ENCODE results near the gene ZNF646. TPM values are rescaled to one million over a fixed set of nuclear protein-coding genes. Genes with fewer than 3 reads are reported as not detected.

Gene ZNF646
- total and polyA plus RNA-seq, 4 donors: 8.4 to 20.5 (median 12.5) TPM

- no peak overlapping the region for H3K9ac ChIP-seq (ENCODE audit: insufficient read depth in 1 of 2, low read length in 2 of 2)
- no peak for DNase-seq
- H3K27ac ChIP-seq (ENCODE audit: low read depth in 1 of 2, low read length in 1 of 2): no peak overlapping the region
- no peaks in the 10 kb centered on the region for H3K27me3 ChIP-seq (ENCODE audit: control insufficient read depth in 3 of 3, insufficient read depth in 3 of 3, low read length in 2 of 3)
- no peak overlapping the region for H3K4me3 ChIP-seq
- no peaks in the 10 kb centered on the region for H3K9me3 ChIP-seq (ENCODE audit: control insufficient read depth in 4 of 4, insufficient read depth in 3 of 4, low read length in 3 of 4)
- peaks cover 0 to 3% (median 0%) of the 10 kb centered on the region in 5 donors for H3K4me1 ChIP-seq (ENCODE audit: control insufficient read depth in 5 of 5, insufficient read depth in 5 of 5, low read length in 5 of 5)
- no peak for ATAC-seq (ENCODE audit: insufficient read depth, low FRiP score)
- TF ChIP-seq CTCF (IDR thresholded peaks at IDR 0.05; ENCODE audit: control extremely low read depth, extremely low read depth): no peak
- peaks cover 9 to 66% (median 34%) of the 10 kb centered on the region in 4 donors for H3K36me3 ChIP-seq (ENCODE audit: control insufficient read depth in 4 of 4, insufficient read depth in 4 of 4, low read length in 4 of 4)
- 83 to 84% methylated on average over 26 of the region's 26 CpGs for WGBS, 2 donors
These were observed 7.5 kb downstream of the ZNF646 start for GRCh38 chr16:31081428-31082351.

GRCh38 chr16:31082368-31083045 is 8.3 kb downstream of the ZNF646 start:
- Histone ChIP-seq H3K9ac (ENCODE audit: insufficient read depth in 1 of 2, low read length in 2 of 2) (no peak overlapping the region), H3K4me3 (no peak overlapping the region), H3K27ac (ENCODE audit: low read depth in 1 of 2, low read length in 1 of 2) (no peak overlapping the region), H3K27me3 (ENCODE audit: control insufficient read depth in 3 of 3, insufficient read depth in 3 of 3, low read length in 2 of 3) (no peaks in the 10 kb centered on the region), H3K9me3 (ENCODE audit: control insufficient read depth in 4 of 4, insufficient read depth in 3 of 4, low read length in 3 of 4) (no peaks in the 10 kb centered on the region), H3K4me1 (ENCODE audit: control insufficient read depth in 5 of 5, insufficient read depth in 5 of 5, low read length in 5 of 5) (peaks cover 0 to 3% (median 0%) of the 10 kb centered on the region in 5 donors), H3K36me3 (ENCODE audit: control insufficient read depth in 4 of 4, insufficient read depth in 4 of 4, low read length in 4 of 4) (peaks cover 5 to 58% (median 28%) of the 10 kb centered on the region in 4 donors)
- ATAC-seq (ENCODE audit: insufficient read depth, low FRiP score) (no peak), DNase-seq (no peak)
- 85 to 87% methylated on average over 12 to 14 of the region's 14 CpGs for WGBS, 2 donors
- no peak for TF ChIP-seq CTCF (IDR thresholded peaks at IDR 0.05; ENCODE audit: control extremely low read depth, extremely low read depth)

DNA sequence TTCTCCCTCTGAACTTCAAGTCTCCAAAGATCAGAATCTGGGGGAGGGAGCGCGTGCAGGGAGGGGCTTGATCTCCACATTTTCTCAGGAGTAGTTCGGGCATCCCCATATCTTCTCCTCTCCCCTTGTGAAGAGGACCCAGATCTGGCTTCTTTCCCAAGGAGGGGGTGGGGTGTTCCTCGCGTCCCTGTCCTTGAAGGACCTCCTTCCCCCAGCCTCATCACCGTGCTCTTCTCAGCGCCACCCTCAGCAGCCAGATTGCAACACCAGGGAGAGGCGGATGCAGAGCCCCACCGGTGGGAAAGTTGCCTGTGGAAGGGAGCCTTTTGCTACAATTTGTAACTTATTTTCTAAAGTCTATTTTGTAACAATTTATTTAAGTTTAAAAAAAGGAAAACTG is 8.9 kb downstream of the ZNF646 start:
- Histone ChIP-seq H3K4me3 (no peak overlapping the region), H3K27ac (ENCODE audit: low read depth in 1 of 2, low read length in 1 of 2) (no peak overlapping the region), H3K27me3 (ENCODE audit: control insufficient read depth in 3 of 3, insufficient read depth in 3 of 3, low read length in 2 of 3) (no peaks in the 10 kb centered on the region), H3K4me1 (ENCODE audit: control insufficient read depth in 5 of 5, insufficient read depth in 5 of 5, low read length in 5 of 5) (peaks cover 0 to 3% (median 0%) of the 10 kb centered on the region in 5 donors), H3K36me3 (ENCODE audit: control insufficient read depth in 4 of 4, insufficient read depth in 4 of 4, low read length in 4 of 4) (peaks cover 5 to 54% (median 23%) of the 10 kb centered on the region in 4 donors), H3K9ac (ENCODE audit: insufficient read depth in 1 of 2, low read length in 2 of 2) (no peak overlapping the region), H3K9me3 (ENCODE audit: control insufficient read depth in 4 of 4, insufficient read depth in 3 of 4, low read length in 3 of 4) (no peaks in the 10 kb centered on the region)
- ATAC-seq (ENCODE audit: insufficient read depth, low FRiP score) (no peak), DNase-seq (no peak)
- no peak for TF ChIP-seq CTCF (IDR thresholded peaks at IDR 0.05; ENCODE audit: control extremely low read depth, extremely low read depth)
- 54 to 63% methylated on average over 9 of the region's 9 CpGs for whole genome bisulfite sequencing, 2 donors

All from lung (tissue), 12 donors.